CD4-positive, alpha-beta T cell treated with Interleukin-12 subunit alpha and Interleukin-12 subunit beta, for 1 hour (primary cell): Measurements from ENCODE around the gene CYSRT1.
A peak's percentile ranks its signal among the peaks of the same experiment; 100 is the strongest.

Experiments
- DNase-seq: peaks from one replicate; pipeline ENCODE4 v3.0.0-alpha.2; 2020

Gene CYSRT1

GRCh38 chr9:137227054-137227852, 2.3 kb downstream of the CYSRT1 start, which contains the start of gene RNF224:
RNF224 (plus strand) TSS chr9:137227502; CDS start chr9:137228336, 834 bp downstream.
- DNase-seq = peak; percentile 85

DNA sequence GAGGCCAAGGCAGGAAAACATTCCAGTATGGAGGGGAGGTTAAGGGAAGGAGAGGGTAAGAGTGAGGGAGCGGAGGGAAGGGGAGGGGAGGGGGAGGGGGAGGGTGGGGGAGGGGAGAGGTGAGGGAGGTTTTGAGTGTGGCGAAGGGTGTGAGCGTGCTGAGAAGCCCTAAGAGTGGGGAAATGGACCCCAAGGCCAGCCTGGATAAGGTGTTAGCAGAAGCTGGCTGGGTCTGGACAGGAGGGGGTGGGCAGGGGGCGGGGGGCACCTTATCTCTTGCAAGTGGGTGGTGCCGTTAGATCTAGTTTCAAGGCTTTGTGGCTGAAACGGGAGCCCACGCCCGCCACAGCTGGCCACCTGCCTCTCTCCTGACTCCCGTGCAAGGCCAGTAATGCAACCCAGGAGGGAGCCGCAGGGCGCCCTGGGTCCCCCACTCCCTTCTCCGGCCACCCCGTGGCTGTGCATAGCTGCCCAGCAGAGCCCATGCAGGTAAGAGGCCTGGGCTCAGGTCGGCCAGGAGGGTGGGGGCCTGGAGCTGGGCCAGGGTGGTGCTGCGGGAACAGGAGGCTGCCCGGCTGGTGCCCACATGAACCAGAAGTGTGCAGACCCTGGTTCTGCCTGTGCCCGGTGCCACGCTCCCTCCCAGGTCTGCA, 3.0 kb downstream of the CYSRT1 start:
- DNase-seq = no peak

- DNase-seq = no peak
Measured at GRCh38 chr9:137228506-137228967, 3.6 kb downstream of the CYSRT1 start.

DNA sequence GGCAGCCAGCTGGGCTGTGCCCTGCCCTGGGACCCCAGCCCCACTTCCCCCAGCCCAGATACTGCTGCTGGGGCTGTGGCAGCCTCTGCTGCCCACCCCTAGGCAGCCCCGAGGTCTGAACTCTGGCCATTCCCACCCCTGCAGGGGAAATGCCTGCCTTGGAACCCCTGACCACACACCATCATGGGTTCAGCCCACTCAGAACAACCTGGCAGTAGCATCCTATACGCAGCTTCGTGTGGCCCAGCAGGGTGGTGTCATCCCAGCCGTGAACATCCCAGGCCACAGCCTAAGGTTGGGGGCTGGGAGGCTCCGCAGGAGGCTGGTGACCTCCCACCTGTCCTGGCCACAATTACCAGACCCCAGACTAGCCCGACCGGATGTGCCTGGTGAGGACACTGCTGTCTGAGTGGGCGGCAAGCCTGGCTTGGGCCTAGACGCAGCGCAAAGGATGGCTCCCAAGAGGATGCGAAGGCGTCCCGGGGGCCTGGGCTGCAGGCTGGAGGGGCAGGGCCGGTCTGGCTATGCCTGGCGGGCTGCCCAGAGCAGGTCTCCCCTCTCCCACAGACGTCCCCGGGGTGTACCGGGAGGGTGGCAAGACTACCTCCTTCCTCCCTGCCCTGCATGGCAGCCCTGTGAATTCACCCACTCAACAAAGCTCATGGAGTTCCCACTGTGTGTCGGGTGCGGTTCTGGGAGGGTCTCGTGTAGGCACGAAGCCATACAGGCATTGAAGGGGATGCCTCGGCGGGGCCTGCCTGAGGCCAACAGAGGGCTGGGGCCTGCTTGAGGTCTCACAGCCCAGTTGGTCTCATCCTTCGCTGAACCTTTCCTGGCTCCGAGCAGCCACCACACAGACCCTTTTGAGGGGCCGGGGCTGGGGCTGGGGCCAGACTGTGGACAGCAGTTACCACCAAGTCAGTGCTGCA, 4.3 kb downstream of the CYSRT1 start:
- no peak for DNase-seq

- DNase-seq = no peak
Measured at GRCh38 chr9:137229903-137230704, 5.1 kb downstream of the CYSRT1 start.

- no peak for DNase-seq
Measured at GRCh38 chr9:137230705-137231371, 5.9 kb downstream of the CYSRT1 start, which contains the start of gene SLC34A3. SLC34A3 (plus strand) TSS chr9:137230901; CDS start chr9:137231703, 802 bp downstream.

DNA sequence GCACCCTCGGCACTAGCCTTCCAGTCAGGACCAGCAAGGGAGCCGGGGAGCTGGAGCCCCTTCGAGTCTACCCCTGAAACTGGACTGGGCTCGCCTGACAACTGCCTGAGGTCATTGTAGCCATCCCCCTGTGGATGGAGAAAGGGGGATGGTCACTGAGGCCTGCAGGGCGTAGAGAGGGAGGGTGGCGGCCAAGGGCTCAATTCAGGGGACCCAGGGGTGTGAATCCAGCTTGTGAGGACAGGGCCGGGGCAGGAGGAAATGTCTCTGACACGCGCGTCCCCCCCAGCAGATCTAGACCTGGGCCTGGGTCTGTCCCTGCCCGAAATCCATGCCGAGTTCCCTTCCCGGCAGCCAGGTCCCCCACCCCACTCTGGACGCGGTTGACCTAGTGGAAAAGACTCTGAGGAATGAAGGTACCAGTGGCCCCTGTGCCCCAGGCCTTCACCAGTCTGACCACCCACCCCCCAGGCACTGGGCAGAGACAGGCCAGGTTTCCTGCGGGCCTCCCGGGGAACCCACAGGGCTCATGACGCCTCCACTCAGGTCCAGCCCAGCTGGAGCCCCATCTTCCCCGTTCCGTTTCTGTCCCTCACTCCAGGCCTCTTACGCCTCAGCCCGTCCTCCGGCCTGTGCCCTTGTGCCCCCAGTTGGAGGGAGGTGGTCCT, 6.5 kb downstream of the CYSRT1 start:
- no peak for DNase-seq

DNA sequence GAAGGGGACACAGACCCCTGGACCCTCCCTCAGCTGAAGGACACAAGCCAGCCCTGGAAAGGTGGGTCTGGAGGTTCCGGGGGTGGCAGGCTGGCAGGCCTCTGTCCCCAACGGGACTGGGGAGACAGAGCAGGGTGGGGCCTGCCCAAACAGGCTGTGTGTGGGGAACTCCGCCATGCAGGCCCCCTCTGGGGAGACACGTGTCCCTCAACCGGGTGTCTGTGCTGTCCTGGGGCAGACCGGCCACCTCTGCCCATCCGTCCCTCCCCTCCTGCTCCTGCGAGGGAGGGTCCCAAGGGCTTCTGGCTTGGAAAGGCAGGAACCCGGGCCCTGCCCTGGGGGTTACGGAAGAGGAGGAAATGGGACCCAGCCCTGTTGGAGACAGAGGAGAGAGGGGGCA, 7.1 kb downstream of the CYSRT1 start:
- DNase-seq = no peak

DNA sequence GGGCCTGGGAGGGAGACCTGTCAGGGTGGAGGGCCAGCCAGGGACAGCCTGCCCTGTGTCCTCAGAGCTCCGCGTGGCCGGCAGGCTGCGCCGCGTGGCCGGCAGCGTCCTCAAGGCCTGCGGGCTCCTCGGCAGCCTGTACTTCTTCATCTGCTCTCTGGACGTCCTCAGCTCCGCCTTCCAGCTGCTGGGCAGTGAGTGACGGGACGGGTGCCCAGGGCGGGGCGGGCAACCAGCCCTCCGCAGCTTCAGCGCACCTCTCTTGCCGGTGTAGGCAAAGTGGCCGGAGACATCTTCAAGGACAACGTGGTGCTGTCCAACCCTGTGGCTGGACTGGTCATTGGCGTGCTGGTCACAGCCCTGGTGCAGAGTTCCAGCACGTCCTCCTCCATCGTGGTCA, 7.5 kb downstream of the CYSRT1 start:
- DNase-seq = no peak

- no peak for DNase-seq
Measured at GRCh38 chr9:137233143-137233980, 8.4 kb downstream of the CYSRT1 start.

GRCh38 chr9:137234055-137234697, 9.2 kb downstream of the CYSRT1 start:
- DNase-seq = no peak

- no peak for DNase-seq
Measured at GRCh38 chr9:137234758-137235423, 9.9 kb downstream of the CYSRT1 start.

GRCh38 chr9:137235424-137236237, 10.7 kb downstream of the CYSRT1 start:
- DNase-seq = no peak

GRCh38 chr9:137236238-137236935, 11.4 kb downstream of the CYSRT1 start:
- DNase-seq = peak; percentile 92

DNA sequence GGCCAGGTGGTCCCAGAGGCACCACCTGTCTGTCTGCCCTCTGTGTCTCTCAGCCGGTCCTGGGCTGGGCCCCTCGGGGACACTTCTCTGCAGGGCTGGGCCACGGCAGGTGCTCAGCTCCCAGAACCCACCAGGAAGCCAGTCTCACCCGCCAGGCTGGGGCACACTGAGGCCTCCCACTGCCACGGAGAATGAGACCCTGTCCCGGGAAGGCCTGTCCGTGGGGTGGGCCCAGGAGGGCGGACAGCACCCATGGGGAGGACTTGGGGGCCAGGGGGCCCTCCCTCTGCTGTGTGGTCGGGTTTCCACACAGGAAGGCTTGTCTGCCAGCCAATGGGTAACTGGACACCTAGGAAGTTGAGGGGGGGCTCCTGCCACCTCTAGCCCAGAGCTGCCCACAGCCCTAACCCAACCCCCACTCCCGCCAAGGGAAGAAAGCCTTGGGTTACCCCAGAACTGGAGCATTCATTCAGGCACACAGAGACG, 12.0 kb downstream of the CYSRT1 start:
- no peak for DNase-seq

GRCh38 chr9:137237759-137238726, 13.1 kb downstream of the CYSRT1 start:
- no peak for DNase-seq
